Measurements from ENCODE around the gene BYSL. TPM values are rescaled to one million over a fixed set of nuclear protein-coding genes. Genes with fewer than 3 reads are reported as not detected.
A peak's percentile ranks its signal among the peaks of the same experiment; 100 is the strongest.

BYSL gene
- total and polyA plus RNA-seq, 9 of the 15 experiments (the other 6 are each of a cell fraction or from before 2014, with no cell fraction given), result 22.2 to 92.3 (median 53.4) TPM

- ChIA-PET POLR2A (interaction anchor here (0.5 to 2.0 kb wide), 4 partner anchors 8 to 174 kb away, joined by 3 to 7 read pairs (median 3); no protein-coding TSS in a partner anchor), CTCF (ENCODE audit: low intra/inter-chr PET ratio) (no interaction called here)
- Histone ChIP-seq H3K9me1 (ENCODE audit: control insufficient read depth, insufficient read depth, low read length) (no peaks in the 10 kb centered on the region), H4K20me1 (replicated peaks; ENCODE audit: control insufficient read depth, insufficient read depth, low read length) (no peaks in the 10 kb centered on the region), H3K79me2 (ENCODE audit: control insufficient read depth, insufficient read depth, low read length) (no peaks in the 10 kb centered on the region; the same call in 2 of the 3 replicates), H3K4me1 (replicated peaks in 1 of 2; ENCODE audit: control insufficient read depth in 2 of 2, insufficient read depth in 2 of 2, low read length in 2 of 2) (peaks cover 35 to 42% of the 10 kb centered on the region in 2 experiments), H3K27ac (ENCODE audit: extremely low read depth, low read depth, low read length) (no peak overlapping the region), H3K9me3 (replicated peaks; ENCODE audit: control insufficient read depth, insufficient read depth, low read depth, low read length) (no peaks in the 10 kb centered on the region; the same call in 1 of the 2 replicates), H3K4me3 (no peak overlapping the region), H3K27me3 (ENCODE audit: control insufficient read depth in 2 of 2, insufficient read depth in 2 of 2, low read length in 2 of 2) (no peaks in the 10 kb centered on the region), H3K4me2 (ENCODE audit: insufficient read depth, low read length) (no peak overlapping the region), H3K36me3 (ENCODE audit: control insufficient read depth, insufficient read depth, low read length) (no peaks in the 10 kb centered on the region), H2AFZ (ENCODE audit: low read depth, low read length) (no peak overlapping the region), H3K9ac (ENCODE audit: insufficient read depth in 1 of 2, low read depth in 2 of 2, low read length in 2 of 2) (no peak overlapping the region)
- intact Hi-C loops (cut with micrococcal nuclease), result no loop called here
- FAIRE-seq (no peak), ATAC-seq (no peak), DNase-seq (ENCODE audit: extremely low read depth in 1 of 4, low spot score in 3 of 4) (no peak)
- 72% methylated on average over 2 of the region's 2 CpGs for WGBS (ENCODE audit: insufficient coverage, low coverage, missing lambda C conversion rate)
- in situ Hi-C loops (cut with MboI), result no loop called here
- no TSS peak for BruUV-seq (replicated peaks)
- TF ChIP-seq PRMT5 (CRISPR knock-in tag; IDR thresholded peaks at IDR 0.05), result no peak
- TF ChIP-seq DIDO1 (tag; IDR thresholded peaks at IDR 0.05; ENCODE audit: low read depth), result no peak
- no peak for TF ChIP-seq MBD2 (IDR thresholded peaks at IDR 0.05; ENCODE audit: borderline replicate concordance, low read depth)
- TF ChIP-seq ZNF384 (IDR thresholded peaks at IDR 0.05; ENCODE audit: low read depth, low read length), result no peak
- no peak for TF ChIP-seq XRCC3 (IDR thresholded peaks at IDR 0.05)
- TF ChIP-seq PURB (CRISPR knock-in tag; IDR thresholded peaks at IDR 0.05; ENCODE audit: low read depth), result no peak
- TF ChIP-seq NEUROD1 (IDR thresholded peaks at IDR 0.05; ENCODE audit: borderline replicate concordance, low read depth, low read length, partially characterized antibody), result no peak
- TF ChIP-seq ZBTB33 (CRISPR knock-in tag; IDR thresholded peaks at IDR 0.05), result no peak; the same call in 1 of the 2 replicates
- no peak for TF ChIP-seq ZC3H8 (IDR thresholded peaks at IDR 0.05)
- no peak for TF ChIP-seq PKNOX1 (IDR thresholded peaks at IDR 0.05)
- no peak for TF ChIP-seq STAG1 (CRISPR knock-in tag; IDR thresholded peaks at IDR 0.05; ENCODE audit: borderline replicate concordance)
- peak; percentile 64; the same call in 1 of the 2 replicates for TF ChIP-seq BCOR (IDR thresholded peaks at IDR 0.05)
- TF ChIP-seq ATF7 (IDR thresholded peaks at IDR 0.05), result no peak
- TF ChIP-seq ADNP (tag; IDR thresholded peaks at IDR 0.05), result peak; percentile 36; the same call in 1 of the 2 replicates
- no peak for TF ChIP-seq CUX1 (CRISPR knock-in tag; IDR thresholded peaks at IDR 0.05)
- no peak for TF ChIP-seq ZNF436 (CRISPR knock-in tag; IDR thresholded peaks at IDR 0.05)
- TF ChIP-seq ERF (CRISPR knock-in tag; IDR thresholded peaks at IDR 0.05), result no peak
- no peak for TF ChIP-seq SOX6 (IDR thresholded peaks at IDR 0.05)
Measured at GRCh38 chr6:41954668-41955067, 33.4 kb downstream of the BYSL start.
